Gastrocnemius medialis (tissue), 4 donors: Measurements from ENCODE around the gene ASIC4. TPM values are rescaled to one million over a fixed set of nuclear protein-coding genes. Genes with fewer than 3 reads are reported as not detected.

Experiments
- ATAC-seq, 2 donors: fragments of 150-250 bp; one replicate each; pipeline ENCODE4 v1.9.1; 2016
- DNase-seq, 2 donors: peaks; one replicate each; pipeline ENCODE4 v3.0.0-alpha.2; 2019
- H3K27ac ChIP-seq, 4 donors: fragments of 200-600 bp; sonication (generic); 1 replicate in 1 of 4; 2 replicates in 3 of 4; pipeline ENCODE4 v1.5.1; 2016 to 2018; ENCODE audit warnings: mild to moderate bottlenecking in 2 of 4, moderate library complexity in 1 of 4
- H3K27me3 ChIP-seq, 3 donors: fragments of 200-600 bp; sonication (generic) in 2 of 3; 1 replicate in 1 of 3; 2 replicates in 2 of 3; pipeline versions ENCODE4 v1.5.1 to v1.6.0; 2016 to 2019; ENCODE audit warnings: mild to moderate bottlenecking in 1 of 3, moderate library complexity in 1 of 3
- H3K36me3 ChIP-seq, 2 donors: fragments of 200-600 bp; sonication (generic) in 1 of 2; one replicate each; pipeline ENCODE4 v1.5.1; 2017 to 2018
- H3K4me1 ChIP-seq, 2 donors: fragments of 200-600 bp; sonication (generic) in 1 of 2; one replicate each; pipeline ENCODE4 v1.5.1; 2016 to 2017; ENCODE audit warnings: mild to moderate bottlenecking in 2 of 2
- H3K4me3 ChIP-seq, 4 donors: fragments of 200-600 bp; sonication (generic) in 3 of 4; 1 replicate in 1 of 4; 2 replicates in 3 of 4; pipeline ENCODE4 v1.5.1; 2016 to 2019; ENCODE audit warnings: mild to moderate bottlenecking in 2 of 4
- H3K9me3 ChIP-seq, 3 donors: fragments of 200-600 bp; sonication (generic) in 2 of 3; 1 replicate in 1 of 3; 2 replicates in 2 of 3; pipeline ENCODE4 v1.5.1; 2016 to 2019
- POLR2A ChIP-seq, 2 donors: fragments of 450-650 bp; IDR thresholded peaks; one replicate each; pipeline ENCODE4 v1.6.1; 2017; ENCODE audit warnings: antibody characterized with exemption in 2 of 2, mild to moderate bottlenecking in 2 of 2, moderate library complexity in 2 of 2
- in situ Hi-C, 4 donors: fragments of 200-750 bp; cut with MboI; loops; one replicate each; pipeline versions ENCODE4 v1.15.0 to v1.8.0; 2017; ENCODE audit warnings: low sequenced_read_pairs in 4 of 4
- intact Hi-C: fragments of 100-400 bp; cut with DNase I; formaldehyde crosslinking; loops from one replicate; pipeline ENCODE4 v1.15.1; 2023; ENCODE audit warnings: low total_unique reads
- microRNA-seq, 2 donors: library from miRNA; unstranded; fragments of <30 nt; microRNA quantifications; one replicate each; pipeline ENCODE4, GENCODE V29; 2016; ENCODE audit warnings: borderline replicate concordance in 2 of 2
- total RNA-seq, 4 donors: library from RNA; depleted of rRNA; stranded (reverse); fragments of >200 nt; gene quantifications; one replicate each; pipeline versions ENCODE4 v1.1.0 to v1.2.3, GENCODE V29; 2016

Gene ASIC4
- total RNA-seq, 4 donors from 2014 or later: 0.11 TPM; not detected in 3

- no peak for DNase-seq
- Histone ChIP-seq H3K27me3 (no peaks in the 10 kb centered on the region), H3K4me3 (no peak overlapping the region), H3K27ac (no peak overlapping the region), H3K36me3 (no peaks in the 10 kb centered on the region), H3K9me3 (no peaks in the 10 kb centered on the region), H3K4me1 (no peaks in the 10 kb centered on the region)
- intact Hi-C loops (no loop called here), in situ Hi-C loops (no loop called here)
- no peak for TF ChIP-seq POLR2A (IDR thresholded peaks at IDR 0.05)
- ATAC-seq: no peak
Observed at GRCh38 chr2:219581346-219581745, 67.1 kb downstream of the ASIC4 start.

Small RNA genes within 50 kb of the gene (microRNA-seq; reads per million reads assigned to microRNA genes)
- gene MIR3132: 1.2 to 1.7 reads per million in 2 donors

Other genes with a start within 250 kb of the ASIC4 start
- gene DNAJB2, start 235.1 kb upstream of the ASIC4 start, total RNA-seq: 10 to 100 TPM; 58.6 to 76.5 (median 71.8) TPM
- gene PTPRN, start 205.1 kb upstream of the ASIC4 start, total RNA-seq: not detected
- gene RESP18, start 181.7 kb upstream of the ASIC4 start, total RNA-seq: not detected
- gene DNPEP, start 126.6 kb upstream of the ASIC4 start, total RNA-seq: 100 to 1,000 TPM in 1 of 4 donors, 10 to 100 TPM in 3; 56.0 to 147 (median 65.3) TPM
- over 10,000 TPM; 19,008 to 28,635 (median 23,575) TPM for gene DES, start 96.1 kb upstream of the ASIC4 start, total RNA-seq
- gene SPEG, start 79.6 kb upstream of the ASIC4 start, total RNA-seq: 100 to 1,000 TPM; 104 to 387 (median 222) TPM
- 10 to 100 TPM; 18.0 to 25.8 (median 24.4) TPM for gene GMPPA, start 15.6 kb upstream of the ASIC4 start, total RNA-seq
- gene CHPF, start 29.3 kb downstream of the ASIC4 start, total RNA-seq: 10 to 100 TPM; 21.0 to 50.5 (median 37.2) TPM
- 1 to 10 TPM in 3 of 4 donors, under 1 TPM in 1; 0.87 to 6.7 (median 3.3) TPM for gene TMEM198, start 29.5 kb downstream of the ASIC4 start, total RNA-seq
- 10 to 100 TPM; 47.9 to 72.9 (median 56.5) TPM for gene OBSL1, start 57.1 kb downstream of the ASIC4 start, total RNA-seq
- gene INHA, start 57.8 kb downstream of the ASIC4 start, total RNA-seq: 1 to 10 TPM in 1 of 4 donors, under 1 TPM in 1, not detected in 2; 0.29 to 3.5 TPM
- gene STK11IP, start 83.4 kb downstream of the ASIC4 start, total RNA-seq: 1 to 10 TPM; 5.4 to 7.5 (median 6.5) TPM
- gene SLC4A3, start 113.1 kb downstream of the ASIC4 start, total RNA-seq: under 1 TPM in 3 of 4 donors, not detected in 1; 0.25 to 0.35 (median 0.29) TPM